HG03571 (cell line): ENCODE results near the gene XXYLT1.

ENCODE experiments used
- ATAC-seq: cut with Tn5 transposase; IDR thresholded peaks from one replicate; pipeline ENCODE4 v1.9.1; 2021; ENCODE audit not compliant: unreplicated experiment

XXYLT1 gene

DNA sequence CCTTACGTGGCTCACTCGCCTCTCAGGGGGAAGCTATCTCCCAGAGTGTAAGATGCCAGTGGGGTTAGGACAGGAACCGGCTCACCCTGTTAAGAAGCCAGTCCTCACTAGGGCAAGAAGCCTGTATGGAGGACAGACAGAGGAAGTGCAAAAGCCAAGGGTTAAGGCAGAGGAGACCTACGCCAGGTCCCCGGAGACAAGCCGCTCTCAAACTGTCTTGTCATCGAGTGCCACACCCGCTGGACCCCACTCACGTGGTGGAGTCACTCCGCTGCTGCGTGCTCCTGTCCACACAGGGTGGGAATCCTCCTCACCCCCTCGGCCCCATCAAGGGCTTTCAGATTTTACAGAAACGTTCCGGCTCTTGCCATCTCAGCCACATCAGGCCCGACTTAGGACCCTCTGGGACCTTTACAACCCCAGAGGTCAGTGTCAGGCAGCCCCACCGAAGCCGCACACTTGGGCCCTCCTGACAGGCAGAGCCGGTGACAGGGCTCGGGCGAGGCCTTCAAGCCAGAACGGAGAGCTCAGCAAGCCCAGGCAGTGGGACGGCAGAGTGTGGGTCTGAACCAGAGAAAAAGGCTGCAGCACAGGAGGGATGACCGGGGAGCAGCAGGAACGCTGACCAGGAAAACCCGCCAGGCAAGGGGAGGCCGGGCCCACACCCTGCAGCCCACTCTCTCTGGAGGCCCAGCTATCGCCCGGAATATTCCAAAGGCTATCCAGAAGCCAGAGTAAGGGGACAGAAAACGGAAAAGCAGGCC lies 61.7 kb downstream of the XXYLT1 start:
- ATAC-seq = no peak

GRCh38 chr3:195208631-195209030 lies 62.3 kb downstream of the XXYLT1 start:
- ATAC-seq = no peak

DNA sequence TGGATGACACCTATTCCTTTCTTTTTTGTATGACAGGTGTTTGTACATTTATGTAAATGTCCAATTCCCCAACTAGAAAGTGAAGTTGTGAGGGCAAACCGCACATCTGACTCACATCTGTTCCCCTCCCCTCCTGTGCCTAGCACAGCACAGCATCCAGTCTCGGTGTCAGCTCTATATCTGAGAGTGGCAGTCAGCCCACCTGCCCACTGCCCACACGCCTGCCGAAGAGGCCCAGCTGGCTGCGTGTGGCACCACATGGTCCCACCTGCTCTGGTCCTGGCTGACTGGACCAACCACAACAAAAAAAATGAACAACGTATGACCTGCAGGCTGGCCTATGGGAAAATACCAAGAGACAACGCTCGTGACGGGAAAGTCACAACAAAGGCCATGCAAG lies 62.8 kb downstream of the XXYLT1 start:
- ATAC-seq = peak; percentile 77

DNA sequence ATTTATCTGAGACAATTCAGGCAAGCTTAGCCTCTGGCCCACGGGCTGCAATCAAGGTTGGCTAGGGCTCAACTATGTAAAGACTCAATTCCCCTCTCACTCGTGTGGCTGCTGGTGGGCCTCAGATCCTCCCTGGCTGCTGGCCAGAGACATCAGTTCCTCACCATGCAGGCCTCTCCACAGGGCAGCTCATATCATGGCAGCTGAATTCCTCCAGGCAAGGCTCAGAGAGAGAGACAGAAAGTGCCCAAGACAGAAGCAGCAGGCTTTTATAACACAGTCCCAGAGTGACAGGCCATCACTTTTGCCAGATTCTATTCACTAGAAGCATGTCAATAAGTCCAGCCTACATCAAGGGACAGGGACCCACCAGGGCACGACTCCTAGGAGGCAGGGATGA lies 63.2 kb downstream of the XXYLT1 start:
- no peak for ATAC-seq

- ATAC-seq = no peak
Observed at GRCh38 chr3:195207056-195207455, 63.9 kb downstream of the XXYLT1 start.

DNA sequence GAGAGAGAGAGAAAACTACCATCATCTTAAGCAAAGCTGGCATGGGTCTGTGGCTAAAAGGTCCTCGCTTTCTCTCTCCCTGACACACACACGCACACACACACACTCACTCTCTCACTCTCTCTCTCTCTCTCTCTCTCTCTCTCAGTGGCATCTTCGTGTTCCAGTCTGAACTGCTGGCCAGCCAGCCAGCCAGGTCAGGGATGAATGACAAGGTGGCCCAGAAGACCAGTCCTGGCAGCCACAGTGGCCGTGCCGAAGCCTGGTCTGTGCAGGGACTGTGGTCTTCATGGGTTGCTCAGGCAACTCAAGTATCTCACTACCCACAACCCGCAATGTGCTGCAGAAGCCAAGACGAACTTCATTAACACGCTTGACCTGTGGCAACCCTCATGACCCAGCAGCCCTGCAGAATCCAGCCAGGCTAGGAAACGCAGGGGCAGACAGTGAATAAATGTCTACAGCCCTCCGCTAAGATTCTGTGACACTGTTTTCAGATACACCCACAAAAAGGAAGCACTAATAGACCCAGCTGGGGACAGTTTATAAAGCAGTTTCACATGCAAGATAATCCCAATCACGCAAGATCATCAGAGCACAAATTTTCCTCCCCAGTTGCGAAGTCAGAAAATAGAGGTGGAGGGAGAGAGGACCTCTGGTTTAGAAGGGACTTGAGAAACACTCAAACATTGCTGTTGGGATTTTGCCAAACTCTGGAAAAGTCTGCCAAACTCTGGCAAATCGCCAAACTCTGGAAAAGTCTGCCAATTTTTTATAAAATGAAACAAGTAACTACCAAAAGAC lies 66.4 kb downstream of the XXYLT1 start:
- ATAC-seq = no peak

DNA sequence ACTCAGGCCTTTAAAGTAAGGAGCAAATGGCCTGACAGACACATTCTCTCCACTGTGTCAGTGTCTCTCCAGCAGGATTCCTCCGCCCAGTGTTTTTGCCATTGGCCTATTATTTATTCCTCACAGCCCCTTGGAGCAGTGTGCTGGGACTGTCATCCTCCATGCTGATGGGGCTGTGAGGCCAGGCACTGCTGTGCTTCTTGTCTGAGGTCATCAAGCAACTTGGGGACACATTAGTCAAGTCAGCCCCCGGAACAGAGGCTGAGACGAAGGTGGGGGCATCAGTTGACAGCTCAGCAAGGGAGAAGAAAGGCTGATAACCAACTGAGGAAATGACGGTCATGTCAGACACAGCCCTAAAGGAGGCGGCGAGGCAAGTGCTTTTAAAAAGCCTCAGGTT lies 67.4 kb downstream of the XXYLT1 start:
- no peak for ATAC-seq

DNA sequence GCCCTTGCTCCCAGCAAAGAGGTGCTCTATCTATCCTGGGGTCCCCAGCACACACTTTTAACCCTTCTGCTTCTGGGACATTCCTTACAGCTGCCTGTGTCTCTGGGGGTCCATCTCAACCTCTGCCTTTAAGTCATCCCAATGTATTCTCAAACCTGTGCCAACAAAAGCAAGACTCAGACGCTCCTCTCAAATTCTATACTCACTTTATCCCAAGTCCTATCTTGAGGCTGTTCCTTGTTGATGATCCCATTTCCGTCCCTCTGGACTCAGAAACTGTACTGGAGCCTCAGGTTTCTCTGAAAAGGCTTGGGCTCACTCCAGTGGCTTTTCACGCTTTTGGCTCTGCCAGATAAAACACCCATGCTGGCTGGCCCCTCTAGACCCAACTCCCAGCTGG lies 69.7 kb downstream of the XXYLT1 start:
- ATAC-seq = no peak

- no peak for ATAC-seq
Observed at GRCh38 chr3:195200010-195200822, 70.7 kb downstream of the XXYLT1 start.

- no peak for ATAC-seq
Observed at GRCh38 chr3:195198426-195199346, 72.3 kb downstream of the XXYLT1 start.

DNA sequence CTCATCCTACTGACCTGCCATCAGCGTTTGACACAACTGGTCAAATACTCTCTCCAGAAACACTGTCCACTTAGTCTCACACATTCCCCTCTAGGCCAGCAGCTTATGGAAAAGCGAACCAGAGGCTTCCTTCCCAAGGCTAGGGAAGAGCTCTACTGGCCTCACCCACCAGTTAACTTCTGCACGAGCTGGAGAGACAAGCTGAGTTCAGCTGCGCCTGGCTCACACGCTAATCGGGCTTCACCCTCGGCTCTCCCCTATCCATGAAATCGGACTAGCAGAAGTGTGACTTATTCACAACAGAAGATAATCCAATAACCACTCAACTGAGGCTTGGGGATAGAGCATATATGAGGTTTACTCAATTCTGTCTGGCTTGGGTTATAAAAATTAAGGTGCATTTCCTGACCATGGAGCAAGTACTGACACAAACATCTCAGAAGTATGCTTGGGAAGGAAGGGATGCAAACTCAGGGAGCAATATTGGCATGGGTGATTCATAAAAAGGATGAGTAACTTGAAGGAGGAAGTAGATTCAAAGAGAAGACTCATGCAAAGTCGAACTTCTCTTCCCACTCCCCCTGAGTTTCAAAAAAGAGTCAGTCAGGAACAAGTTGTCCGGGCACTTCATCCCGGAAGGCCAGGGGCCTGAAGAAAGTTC lies 73.1 kb downstream of the XXYLT1 start:
- no peak for ATAC-seq

DNA sequence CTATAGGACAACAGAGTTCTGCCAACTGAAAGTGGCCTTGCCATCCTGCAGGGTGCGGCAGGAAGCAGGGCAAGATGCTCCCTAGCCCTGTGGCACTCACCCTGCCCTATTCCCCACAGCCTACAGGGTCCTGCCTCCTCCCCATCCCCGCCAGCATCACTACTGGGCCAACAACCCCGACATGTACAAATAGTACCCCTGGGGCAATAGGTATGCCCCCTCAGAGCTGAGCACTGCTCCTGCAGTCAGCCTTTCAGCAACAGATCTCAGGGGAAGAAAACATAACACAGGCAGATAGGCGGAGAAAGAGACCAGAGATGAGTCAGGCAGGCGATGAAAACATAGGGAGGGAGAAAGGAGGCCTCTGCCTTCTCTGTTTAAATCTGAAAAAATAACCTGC lies 74.7 kb downstream of the XXYLT1 start:
- no peak for ATAC-seq

DNA sequence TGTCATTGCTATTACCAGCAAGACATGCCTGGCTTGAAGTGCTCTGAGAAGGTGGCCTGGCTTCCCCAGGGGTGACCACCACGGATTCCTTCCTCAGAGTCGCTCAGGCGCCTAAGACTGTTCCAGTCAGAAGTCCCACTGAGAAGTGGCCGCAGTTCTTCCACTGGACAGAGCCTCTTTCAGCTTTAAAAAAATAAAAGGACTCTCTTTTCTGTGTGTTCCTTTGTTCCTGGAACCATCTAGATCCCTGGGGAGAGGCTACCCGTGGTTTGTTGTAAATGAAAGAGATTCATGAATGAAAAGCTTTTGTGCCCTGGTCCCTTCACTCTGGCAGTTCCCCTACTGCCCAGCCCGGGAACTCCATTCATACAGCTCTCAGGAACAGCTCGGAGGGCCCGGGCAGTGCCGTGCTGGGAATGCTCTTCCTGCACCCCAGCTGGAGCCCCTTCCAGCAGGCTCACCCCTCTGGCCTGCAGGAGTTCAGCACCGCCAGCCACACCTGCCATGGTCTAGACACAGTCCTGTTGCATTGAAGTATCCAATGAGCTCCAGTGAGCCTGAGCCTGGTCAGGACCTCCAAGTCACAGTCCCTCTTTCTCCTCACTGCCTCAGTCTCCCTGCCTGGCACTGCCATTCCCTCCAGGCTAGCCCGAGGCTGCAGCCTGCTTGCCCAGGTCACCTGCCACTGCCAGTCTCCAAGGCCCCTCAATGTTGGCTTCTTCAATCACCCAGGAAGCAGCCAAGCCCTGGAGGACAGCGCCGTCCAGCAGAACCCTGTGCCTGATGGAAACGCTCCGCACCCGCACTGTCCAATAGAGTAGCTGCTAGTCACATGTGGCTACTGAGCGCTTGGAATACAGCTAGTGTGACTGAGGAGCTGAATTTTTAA lies 75.4 kb downstream of the XXYLT1 start:
- no peak for ATAC-seq

DNA sequence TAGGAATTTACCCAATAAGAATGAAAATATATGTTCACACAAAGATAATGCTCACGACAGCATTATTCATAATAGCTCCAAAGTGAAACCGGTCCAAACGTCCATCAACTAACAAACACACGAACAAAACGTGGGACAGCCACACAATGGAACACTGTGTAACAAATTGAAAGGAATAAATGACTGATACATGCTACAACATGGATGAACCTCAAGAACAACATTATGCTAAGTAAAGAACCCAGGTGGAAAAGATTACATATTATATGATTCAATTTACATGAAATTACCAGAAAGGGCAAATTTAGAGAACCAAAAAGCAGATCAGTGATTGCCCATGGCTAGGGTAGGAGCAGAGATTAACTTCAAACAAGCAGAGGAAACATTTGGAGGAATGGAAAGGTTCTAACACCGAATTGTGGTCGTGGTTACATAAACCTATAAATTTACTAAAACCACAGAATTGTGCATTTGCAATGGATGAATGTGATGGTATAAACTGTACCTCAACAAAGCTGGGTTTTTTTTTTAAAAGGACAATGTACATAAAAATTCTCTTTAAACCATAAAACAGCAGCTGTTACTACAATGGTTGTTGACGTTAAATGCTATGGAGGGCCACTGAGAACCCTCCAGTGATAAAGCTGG lies 76.3 kb downstream of the XXYLT1 start:
- ATAC-seq = no peak

DNA sequence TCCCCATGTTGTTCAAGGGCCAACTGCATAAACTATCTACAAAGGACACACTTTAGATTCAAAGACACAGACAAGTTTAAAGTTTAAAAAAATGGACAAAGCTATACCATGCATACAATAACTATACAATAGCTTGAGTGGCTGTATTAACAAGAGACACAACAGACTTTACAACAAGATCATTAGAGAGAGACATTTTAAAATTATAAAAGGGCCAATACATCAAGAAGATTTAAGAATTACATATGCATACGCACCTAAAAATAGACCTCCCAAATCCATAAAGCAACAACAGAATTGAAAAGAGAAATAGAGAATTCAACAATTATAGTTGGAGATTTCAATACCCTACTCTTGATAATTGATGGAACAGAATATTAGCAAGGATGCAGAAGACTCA lies 79.4 kb downstream of the XXYLT1 start:
- no peak for ATAC-seq

- ATAC-seq = no peak
Observed at GRCh38 chr3:195189821-195190220, 81.1 kb downstream of the XXYLT1 start.

DNA sequence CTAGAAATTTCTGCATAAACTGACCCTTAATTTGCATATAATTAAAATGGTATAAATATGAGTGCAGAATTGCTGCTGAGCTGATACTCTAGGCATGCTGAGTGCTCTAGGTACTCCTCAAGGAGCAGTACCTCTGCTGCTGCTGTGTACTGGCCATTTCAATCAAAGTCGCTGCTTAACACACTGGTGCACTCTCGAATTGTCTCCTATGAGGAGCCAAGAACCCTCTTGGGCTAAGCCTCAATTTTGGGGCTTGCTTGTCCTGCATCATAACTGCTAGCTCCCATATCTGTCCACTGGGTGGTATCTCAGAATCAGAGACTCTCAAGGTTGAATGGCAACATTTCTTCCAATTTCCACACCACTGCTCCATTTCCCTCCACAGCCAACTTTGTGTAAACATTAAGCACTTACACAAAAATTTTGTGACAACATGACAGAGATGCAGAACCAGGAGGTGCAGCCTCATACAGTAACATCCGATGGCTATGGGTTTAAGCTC lies 82.5 kb downstream of the XXYLT1 start:
- no peak for ATAC-seq
